Measurements from ENCODE around the gene NDUFS3.

Gene NDUFS3

DNA sequence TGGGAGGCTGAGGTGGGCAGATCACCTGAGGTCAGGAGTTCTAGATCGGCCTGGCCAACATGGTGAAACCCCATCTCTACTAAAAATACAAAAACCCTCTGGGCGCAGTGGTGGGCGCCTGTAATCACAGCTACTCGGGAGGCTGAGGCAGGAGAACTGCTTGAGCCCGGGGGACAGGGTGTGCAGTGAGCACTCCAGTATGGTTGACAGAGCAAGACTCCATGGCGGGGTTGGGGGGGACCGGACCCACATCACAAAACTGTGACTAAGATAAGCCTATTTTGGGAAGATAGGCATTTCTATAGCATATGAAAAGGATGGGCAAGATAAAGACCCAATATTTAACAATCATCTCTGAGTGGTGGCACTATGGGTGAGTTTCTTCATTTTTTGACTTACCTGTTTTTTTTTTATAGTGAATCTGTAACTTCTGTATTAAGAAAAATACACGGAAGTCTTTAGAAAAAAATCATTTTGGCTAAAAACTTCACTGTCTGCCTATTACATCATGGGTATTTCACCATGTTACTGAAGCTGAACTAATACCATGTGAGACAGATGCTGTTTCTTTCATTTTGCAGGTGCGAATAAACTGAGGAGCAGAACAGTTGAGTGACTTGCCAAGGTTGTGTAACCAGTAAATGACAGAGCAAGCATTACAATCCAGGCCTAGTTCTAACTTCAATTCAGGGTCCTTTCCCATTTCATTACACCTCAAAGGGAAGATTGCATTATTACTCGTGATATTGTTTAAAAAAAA, 28.4 kb upstream of the NDUFS3 start:
- Histone ChIP-seq H3K27ac (ENCODE audit: low read depth, low read length, poor library complexity, severe bottlenecking) (peak overlapping the region; percentile 71), H3K4me3 (ENCODE audit: low read depth, low read length, poor library complexity, severe bottlenecking) (peak overlapping the region; percentile 97), H3K4me2 (ENCODE audit: low read length) (peak overlapping the region; percentile 77), H3K27me3 (ENCODE audit: insufficient read depth, low read length) (no peaks in the 10 kb centered on the region), H3F3A (ENCODE audit: insufficient read depth, low read length) (peaks cover 8% of the 10 kb centered on the region; the same call in 1 of the 2 replicates), H3K79me2 (ENCODE audit: insufficient read depth, low read length) (peaks cover 67% of the 10 kb centered on the region), H3K9me2 (ENCODE audit: low read depth, low read length) (no peaks in the 10 kb centered on the region), H3K9me3 (ENCODE audit: low read length) (no peaks in the 10 kb centered on the region), H4K20me1 (ENCODE audit: insufficient read depth, low read length) (no peaks in the 10 kb centered on the region), H2AFZ (ENCODE audit: low read length) (no peak overlapping the region), H3K36me3 (ENCODE audit: insufficient read depth, low read length) (peaks cover 12% of the 10 kb centered on the region; the same call in 1 of the 2 replicates), H3K4me1 (ENCODE audit: insufficient read depth, low read length, severe bottlenecking) (peaks cover 37% of the 10 kb centered on the region), H3K9ac (ENCODE audit: low read length) (peak overlapping the region; percentile 96; the same call in 1 of the 2 replicates)
- no peak for TF ChIP-seq EZH2 (IDR thresholded peaks at IDR 0.05; ENCODE audit: borderline replicate concordance, low read length)
- TF ChIP-seq, protein P1, sequence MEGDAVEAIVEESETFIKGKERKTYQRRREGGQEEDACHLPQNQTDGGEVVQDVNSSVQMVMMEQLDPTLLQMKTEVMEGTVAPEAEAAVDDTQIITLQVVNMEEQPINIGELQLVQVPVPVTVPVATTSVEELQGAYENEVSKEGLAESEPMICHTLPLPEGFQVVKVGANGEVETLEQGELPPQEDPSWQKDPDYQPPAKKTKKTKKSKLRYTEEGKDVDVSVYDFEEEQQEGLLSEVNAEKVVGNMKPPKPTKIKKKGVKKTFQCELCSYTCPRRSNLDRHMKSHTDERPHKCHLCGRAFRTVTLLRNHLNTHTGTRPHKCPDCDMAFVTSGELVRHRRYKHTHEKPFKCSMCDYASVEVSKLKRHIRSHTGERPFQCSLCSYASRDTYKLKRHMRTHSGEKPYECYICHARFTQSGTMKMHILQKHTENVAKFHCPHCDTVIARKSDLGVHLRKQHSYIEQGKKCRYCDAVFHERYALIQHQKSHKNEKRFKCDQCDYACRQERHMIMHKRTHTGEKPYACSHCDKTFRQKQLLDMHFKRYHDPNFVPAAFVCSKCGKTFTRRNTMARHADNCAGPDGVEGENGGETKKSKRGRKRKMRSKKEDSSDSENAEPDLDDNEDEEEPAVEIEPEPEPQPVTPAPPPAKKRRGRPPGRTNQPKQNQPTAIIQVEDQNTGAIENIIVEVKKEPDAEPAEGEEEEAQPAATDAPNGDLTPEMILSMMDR (IDR thresholded peaks at IDR 0.05; ENCODE audit: low read length): no peak

DNA sequence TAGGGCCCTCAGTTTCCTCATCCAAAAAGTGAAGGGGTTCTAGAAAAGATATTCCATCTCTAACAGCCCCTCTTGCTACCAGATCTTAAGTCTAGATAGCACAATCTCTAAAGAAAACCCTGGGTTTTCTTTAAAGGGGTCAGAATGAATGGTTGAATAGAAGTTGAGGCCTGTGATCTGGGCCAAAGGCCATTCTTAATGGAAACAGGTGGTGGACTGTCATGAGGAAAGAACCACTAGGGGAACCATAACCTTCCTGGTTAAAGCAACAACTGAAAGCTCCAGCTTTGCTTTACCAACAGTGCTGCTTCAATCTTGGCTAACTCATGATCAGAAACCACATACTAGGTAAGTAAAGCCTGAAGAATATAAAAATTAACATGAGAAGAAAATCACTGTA, 27.8 kb upstream of the NDUFS3 start:
- Histone ChIP-seq H4K20me1 (ENCODE audit: insufficient read depth, low read length) (no peaks in the 10 kb centered on the region), H3K4me3 (ENCODE audit: low read depth, low read length, poor library complexity, severe bottlenecking) (peak overlapping the region; percentile 97), H3K9me2 (ENCODE audit: low read depth, low read length) (no peaks in the 10 kb centered on the region), H3K9me3 (ENCODE audit: low read length) (no peaks in the 10 kb centered on the region), H3K4me2 (ENCODE audit: low read length) (peak overlapping the region; percentile 77), H3K36me3 (ENCODE audit: insufficient read depth, low read length) (peaks cover 12% of the 10 kb centered on the region; the same call in 1 of the 2 replicates), H3K27me3 (ENCODE audit: insufficient read depth, low read length) (no peaks in the 10 kb centered on the region), H3K4me1 (ENCODE audit: insufficient read depth, low read length, severe bottlenecking) (peaks cover 37% of the 10 kb centered on the region), H3F3A (ENCODE audit: insufficient read depth, low read length) (peaks cover 8% of the 10 kb centered on the region; the same call in 1 of the 2 replicates), H3K27ac (ENCODE audit: low read depth, low read length, poor library complexity, severe bottlenecking) (peak overlapping the region; percentile 71), H3K79me2 (ENCODE audit: insufficient read depth, low read length) (peaks cover 65% of the 10 kb centered on the region), H3K9ac (ENCODE audit: low read length) (peak overlapping the region; percentile 96), H2AFZ (ENCODE audit: low read length) (no peak overlapping the region)
- no peak for TF ChIP-seq EZH2 (IDR thresholded peaks at IDR 0.05; ENCODE audit: borderline replicate concordance, low read length)
- TF ChIP-seq, protein P1 (IDR thresholded peaks at IDR 0.05; ENCODE audit: low read length): peak; percentile 50; the same call in 1 of the 2 replicates

- Histone ChIP-seq H3K4me2 (ENCODE audit: low read length) (peak overlapping the region; percentile 77), H3K9me3 (ENCODE audit: low read length) (no peaks in the 10 kb centered on the region), H3K27me3 (ENCODE audit: insufficient read depth, low read length) (no peaks in the 10 kb centered on the region), H3K27ac (ENCODE audit: low read depth, low read length, poor library complexity, severe bottlenecking) (peak overlapping the region; percentile 71), H3K9me2 (ENCODE audit: low read depth, low read length) (no peaks in the 10 kb centered on the region), H3K79me2 (ENCODE audit: insufficient read depth, low read length) (peaks cover 55% of the 10 kb centered on the region), H3K9ac (ENCODE audit: low read length) (peak overlapping the region; percentile 96), H4K20me1 (ENCODE audit: insufficient read depth, low read length) (no peaks in the 10 kb centered on the region), H3F3A (ENCODE audit: insufficient read depth, low read length) (peaks cover 8% of the 10 kb centered on the region; the same call in 1 of the 2 replicates), H3K36me3 (ENCODE audit: insufficient read depth, low read length) (peaks cover 12% of the 10 kb centered on the region; the same call in 1 of the 2 replicates), H3K4me1 (ENCODE audit: insufficient read depth, low read length, severe bottlenecking) (peaks cover 37% of the 10 kb centered on the region), H2AFZ (ENCODE audit: low read length) (no peak overlapping the region), H3K4me3 (ENCODE audit: low read depth, low read length, poor library complexity, severe bottlenecking) (peak overlapping the region; percentile 97)
- no peak for TF ChIP-seq EZH2 (IDR thresholded peaks at IDR 0.05; ENCODE audit: borderline replicate concordance, low read length)
- TF ChIP-seq, protein P1 (IDR thresholded peaks at IDR 0.05; ENCODE audit: low read length): no peak
Observed at GRCh38 chr11:47552056-47552565, 26.8 kb upstream of the NDUFS3 start.
